CD4-positive, alpha-beta T cell treated with Interleukin-21 for 1 hour (primary cell): ENCODE results near the gene TMPRSS13.
"Not testable (repeated sequence)": the region's sequence is repeated elsewhere in the genome, so short reads cannot be mapped to it uniquely, and the experiment has no call there.

Experiments
- DNase-seq: peaks from one replicate; pipeline ENCODE4 v3.0.0-alpha.2; 2020

TMPRSS13 gene

GRCh38 chr11:117869604-117870003 is 59.6 kb downstream of the TMPRSS13 start:
- DNase-seq = no peak

- no peak for DNase-seq
These were observed 60.2 kb downstream of the TMPRSS13 start for GRCh38 chr11:117868815-117869561.

GRCh38 chr11:117868088-117868487 is 61.1 kb downstream of the TMPRSS13 start:
- no peak for DNase-seq

GRCh38 chr11:117866526-117866925 is 62.7 kb downstream of the TMPRSS13 start:
- DNase-seq = no peak

GRCh38 chr11:117865546-117865945 is 63.7 kb downstream of the TMPRSS13 start:
- not testable (repeated sequence) for DNase-seq

- no peak for DNase-seq
These were observed 65.8 kb downstream of the TMPRSS13 start for GRCh38 chr11:117863383-117863782.

- no peak for DNase-seq
These were observed 66.4 kb downstream of the TMPRSS13 start for GRCh38 chr11:117862753-117863152.

- DNase-seq = no peak
These were observed 67.0 kb downstream of the TMPRSS13 start for GRCh38 chr11:117862019-117862725.

- no peak for DNase-seq
These were observed 67.8 kb downstream of the TMPRSS13 start for GRCh38 chr11:117861151-117862018.

GRCh38 chr11:117860139-117860538 is 69.1 kb downstream of the TMPRSS13 start:
- DNase-seq = no peak

- no peak for DNase-seq
These were observed 69.6 kb downstream of the TMPRSS13 start for GRCh38 chr11:117859488-117860112.

- DNase-seq = no peak
These were observed 70.1 kb downstream of the TMPRSS13 start for GRCh38 chr11:117859061-117859460.

GRCh38 chr11:117857734-117858414 is 71.3 kb downstream of the TMPRSS13 start:
- no peak for DNase-seq

- no peak for DNase-seq
These were observed 73.1 kb downstream of the TMPRSS13 start for GRCh38 chr11:117855912-117856651.

- no peak for DNase-seq
These were observed 73.9 kb downstream of the TMPRSS13 start for GRCh38 chr11:117855186-117855845.

GRCh38 chr11:117852309-117852708 is 76.9 kb downstream of the TMPRSS13 start:
- no peak for DNase-seq

GRCh38 chr11:117851852-117852251 is 77.3 kb downstream of the TMPRSS13 start:
- no peak for DNase-seq

GRCh38 chr11:117851106-117851505 is 78.1 kb downstream of the TMPRSS13 start:
- no peak for DNase-seq
